ENCODE measurements around the gene MACROD2.

- TF ChIP-seq CTCF (optimal IDR thresholded peaks at IDR 0.05 in 1 of 3, IDR thresholded peaks at IDR 0.05 in 1 of 3, conservative IDR thresholded peaks at IDR 0.05 in 1 of 3; ENCODE audit: extremely low read depth in 1 of 3, insufficient read depth in 2 of 3, low read length in 3 of 3) (no peak), EZH2 (IDR thresholded peaks at IDR 0.05; ENCODE audit: low read length) (no peak)
These were observed 1943.5 kb downstream of the MACROD2 start for GRCh38 chr20:15938847-15939246.
